Measurements from ENCODE around the gene CIRBP.

The CIRBP gene

GRCh38 chr19:1257475-1258162 lies 11.5 kb upstream of the CIRBP start:
- WGBS (ENCODE audit: extremely low coverage, insufficient coverage, low lambda C conversion rate) = no CpG with 5 or more reads among the region's 23 CpGs

GRCh38 chr19:1258163-1258492 lies 11.0 kb upstream of the CIRBP start:
- H3K27ac ChIP-seq (ENCODE audit: low read depth, low read length) = peak overlapping the region; percentile 26
- H4K8ac ChIP-seq (ENCODE audit: low read depth, low read length) = no peak overlapping the region
- H3K56ac ChIP-seq (ENCODE audit: low read length) = no peak overlapping the region
- H2BK120ac ChIP-seq (ENCODE audit: low read depth, low read length) = no peak overlapping the region
- H3K36me3 ChIP-seq (ENCODE audit: control insufficient read depth, insufficient read depth, low read length) = peaks cover 17% of the 10 kb centered on the region
- no peak overlapping the region for H3K23ac ChIP-seq (ENCODE audit: low read length)
- no peak overlapping the region for H3K9ac ChIP-seq (ENCODE audit: low read length)
- no peak overlapping the region for H4K5ac ChIP-seq (ENCODE audit: low read length)
- H2BK5ac ChIP-seq (ENCODE audit: low read length) = no peak overlapping the region
- peaks cover 31% of the 10 kb centered on the region for H3K79me2 ChIP-seq (ENCODE audit: control insufficient read depth, insufficient read depth, low read length)
- peaks cover 15% of the 10 kb centered on the region for H3K79me1 ChIP-seq (ENCODE audit: low read length)
- no peak overlapping the region for H3K4ac ChIP-seq (ENCODE audit: low read depth, low read length)
- H3K18ac ChIP-seq (ENCODE audit: low read length) = no peak overlapping the region
- no peak overlapping the region for H3K4me2 ChIP-seq (ENCODE audit: low read length)
- no peak for DNase-seq
- no CpG with 5 or more reads among the region's 8 CpGs for WGBS (ENCODE audit: extremely low coverage, insufficient coverage, low lambda C conversion rate)
- H3K27me3 ChIP-seq (ENCODE audit: insufficient read depth, low read length, poor library complexity) = no peaks in the 10 kb centered on the region
- peaks cover 4% of the 10 kb centered on the region for H3K4me1 ChIP-seq (ENCODE audit: control insufficient read depth, low read depth, low read length)
- no peak overlapping the region for H2AK5ac ChIP-seq (ENCODE audit: low read length)
- H2BK15ac ChIP-seq (replicated peaks; ENCODE audit: low read depth) = no peak overlapping the region
- H3K4me3 ChIP-seq (ENCODE audit: low read length) = no peak overlapping the region

More at GRCh38 chr19:1257475-1258162, 11.5 kb upstream of the CIRBP start:
- Histone ChIP-seq H3K23ac (ENCODE audit: low read length) (no peak overlapping the region), H2AK5ac (ENCODE audit: low read length) (no peak overlapping the region), H4K5ac (ENCODE audit: low read length) (no peak overlapping the region), H3K27me3 (ENCODE audit: insufficient read depth, low read length, poor library complexity) (no peaks in the 10 kb centered on the region), H3K4ac (ENCODE audit: low read depth, low read length) (no peak overlapping the region), H3K18ac (ENCODE audit: low read length) (no peak overlapping the region), H3K4me3 (ENCODE audit: low read length) (no peak overlapping the region), H3K36me3 (ENCODE audit: control insufficient read depth, insufficient read depth, low read length) (peaks cover 17% of the 10 kb centered on the region), H3K27ac (ENCODE audit: low read depth, low read length) (peak overlapping the region; percentile 26), H3K4me1 (ENCODE audit: control insufficient read depth, low read depth, low read length) (peaks cover 2% of the 10 kb centered on the region), H3K79me1 (ENCODE audit: low read length) (peaks cover 15% of the 10 kb centered on the region), H2BK5ac (ENCODE audit: low read length) (no peak overlapping the region), H3K79me2 (ENCODE audit: control insufficient read depth, insufficient read depth, low read length) (peaks cover 36% of the 10 kb centered on the region), H3K9ac (ENCODE audit: low read length) (no peak overlapping the region), H3K4me2 (ENCODE audit: low read length) (no peak overlapping the region), H4K8ac (ENCODE audit: low read depth, low read length) (no peak overlapping the region), H2BK15ac (replicated peaks; ENCODE audit: low read depth) (no peak overlapping the region), H2BK120ac (ENCODE audit: low read depth, low read length) (no peak overlapping the region), H3K56ac (ENCODE audit: low read length) (no peak overlapping the region)
- DNase-seq = no peak

GRCh38 chr19:1258707-1259205 lies 10.4 kb upstream of the CIRBP start:
- H3K27ac ChIP-seq (ENCODE audit: low read depth, low read length) = no peak overlapping the region
- no peak overlapping the region for H2BK15ac ChIP-seq (replicated peaks; ENCODE audit: low read depth)

GRCh38 chr19:1259206-1259875 lies 9.8 kb upstream of the CIRBP start:
- no peaks in the 10 kb centered on the region for H3K27me3 ChIP-seq (ENCODE audit: insufficient read depth, low read length, poor library complexity)
- H2AK5ac ChIP-seq (ENCODE audit: low read length) = no peak overlapping the region
- no peak overlapping the region for H2BK15ac ChIP-seq (replicated peaks; ENCODE audit: low read depth)
- H3K79me2 ChIP-seq (ENCODE audit: control insufficient read depth, insufficient read depth, low read length) = peaks cover 19% of the 10 kb centered on the region
- peaks cover 4% of the 10 kb centered on the region for H3K4me1 ChIP-seq (ENCODE audit: control insufficient read depth, low read depth, low read length)
- H3K4ac ChIP-seq (ENCODE audit: low read depth, low read length) = no peak overlapping the region
- no peak overlapping the region for H3K4me3 ChIP-seq (ENCODE audit: low read length)
- H3K18ac ChIP-seq (ENCODE audit: low read length) = no peak overlapping the region
- H2BK5ac ChIP-seq (ENCODE audit: low read length) = no peak overlapping the region
- peak overlapping the region; percentile 19 for H3K9ac ChIP-seq (ENCODE audit: low read length)
- H2BK120ac ChIP-seq (ENCODE audit: low read depth, low read length) = no peak overlapping the region
- WGBS (ENCODE audit: extremely low coverage, insufficient coverage, low lambda C conversion rate) = no CpG with 5 or more reads among the region's 17 CpGs
- no peak overlapping the region for H3K4me2 ChIP-seq (ENCODE audit: low read length)
- H3K79me1 ChIP-seq (ENCODE audit: low read length) = peaks cover 13% of the 10 kb centered on the region
- peak overlapping the region; percentile 50 for H3K27ac ChIP-seq (ENCODE audit: low read depth, low read length)
- peaks cover 12% of the 10 kb centered on the region for H3K36me3 ChIP-seq (ENCODE audit: control insufficient read depth, insufficient read depth, low read length)
- H4K5ac ChIP-seq (ENCODE audit: low read length) = no peak overlapping the region
- no peak overlapping the region for H3K23ac ChIP-seq (ENCODE audit: low read length)
- H4K8ac ChIP-seq (ENCODE audit: low read depth, low read length) = no peak overlapping the region
- H3K56ac ChIP-seq (ENCODE audit: low read length) = no peak overlapping the region
- peak; percentile 90 for DNase-seq

More at GRCh38 chr19:1258707-1259205, 10.4 kb upstream of the CIRBP start:
- Histone ChIP-seq H2BK5ac (ENCODE audit: low read length) (no peak overlapping the region), H3K9ac (ENCODE audit: low read length) (no peak overlapping the region), H4K5ac (ENCODE audit: low read length) (no peak overlapping the region), H2BK120ac (ENCODE audit: low read depth, low read length) (no peak overlapping the region), H3K4me3 (ENCODE audit: low read length) (no peak overlapping the region), H3K23ac (ENCODE audit: low read length) (no peak overlapping the region), H3K18ac (ENCODE audit: low read length) (no peak overlapping the region), H3K79me2 (ENCODE audit: control insufficient read depth, insufficient read depth, low read length) (peaks cover 25% of the 10 kb centered on the region), H3K56ac (ENCODE audit: low read length) (no peak overlapping the region), H3K4ac (ENCODE audit: low read depth, low read length) (no peak overlapping the region), H3K4me2 (ENCODE audit: low read length) (no peak overlapping the region), H4K8ac (ENCODE audit: low read depth, low read length) (no peak overlapping the region), H3K36me3 (ENCODE audit: control insufficient read depth, insufficient read depth, low read length) (peaks cover 15% of the 10 kb centered on the region), H3K4me1 (ENCODE audit: control insufficient read depth, low read depth, low read length) (peaks cover 4% of the 10 kb centered on the region), H3K27me3 (ENCODE audit: insufficient read depth, low read length, poor library complexity) (no peaks in the 10 kb centered on the region), H2AK5ac (ENCODE audit: low read length) (no peak overlapping the region), H3K79me1 (ENCODE audit: low read length) (peaks cover 13% of the 10 kb centered on the region)
- no CpG with 5 or more reads among the region's 15 CpGs for WGBS (ENCODE audit: extremely low coverage, insufficient coverage, low lambda C conversion rate)
- no peak for DNase-seq

- H3K27me3 ChIP-seq (ENCODE audit: insufficient read depth, low read length, poor library complexity) = no peaks in the 10 kb centered on the region
- H3K79me1 ChIP-seq (ENCODE audit: low read length) = peaks cover 6% of the 10 kb centered on the region
- H3K36me3 ChIP-seq (ENCODE audit: control insufficient read depth, insufficient read depth, low read length) = peaks cover 6% of the 10 kb centered on the region
- peak; percentile 67 for DNase-seq
- H3K18ac ChIP-seq (ENCODE audit: low read length) = peak overlapping the region; percentile 52
- H2BK120ac ChIP-seq (ENCODE audit: low read depth, low read length) = peak overlapping the region; percentile 17
- H2BK5ac ChIP-seq (ENCODE audit: low read length) = no peak overlapping the region
- H3K4me2 ChIP-seq (ENCODE audit: low read length) = peak overlapping the region; percentile 21
- H3K4me1 ChIP-seq (ENCODE audit: control insufficient read depth, low read depth, low read length) = peaks cover 7% of the 10 kb centered on the region
- no CpG with 5 or more reads among the region's 33 CpGs for WGBS (ENCODE audit: extremely low coverage, insufficient coverage, low lambda C conversion rate)
- peaks cover 11% of the 10 kb centered on the region for H3K79me2 ChIP-seq (ENCODE audit: control insufficient read depth, insufficient read depth, low read length)
- H3K27ac ChIP-seq (ENCODE audit: low read depth, low read length) = peak overlapping the region; percentile 48
- peak overlapping the region; percentile 50 for H3K4ac ChIP-seq (ENCODE audit: low read depth, low read length)
- H2BK15ac ChIP-seq (replicated peaks; ENCODE audit: low read depth) = no peak overlapping the region
- no peak overlapping the region for H3K23ac ChIP-seq (ENCODE audit: low read length)
- peak overlapping the region; percentile 25 for H3K9ac ChIP-seq (ENCODE audit: low read length)
- H2AK5ac ChIP-seq (ENCODE audit: low read length) = no peak overlapping the region
- H4K8ac ChIP-seq (ENCODE audit: low read depth, low read length) = no peak overlapping the region
- no peak overlapping the region for H4K5ac ChIP-seq (ENCODE audit: low read length)
- H3K56ac ChIP-seq (ENCODE audit: low read length) = peak overlapping the region; percentile 82
- H3K4me3 ChIP-seq (ENCODE audit: low read length) = no peak overlapping the region
Observed at GRCh38 chr19:1259876-1260748, 9.0 kb upstream of the CIRBP start.
